ENCODE results near the gene SIK3. TPM values are rescaled to one million over a fixed set of nuclear protein-coding genes. Genes with fewer than 3 reads are reported as not detected.

The SIK3 gene
- total and polyA plus RNA-seq, 12 donors: 9.9 to 47.3 (median 36.5) TPM

DNA sequence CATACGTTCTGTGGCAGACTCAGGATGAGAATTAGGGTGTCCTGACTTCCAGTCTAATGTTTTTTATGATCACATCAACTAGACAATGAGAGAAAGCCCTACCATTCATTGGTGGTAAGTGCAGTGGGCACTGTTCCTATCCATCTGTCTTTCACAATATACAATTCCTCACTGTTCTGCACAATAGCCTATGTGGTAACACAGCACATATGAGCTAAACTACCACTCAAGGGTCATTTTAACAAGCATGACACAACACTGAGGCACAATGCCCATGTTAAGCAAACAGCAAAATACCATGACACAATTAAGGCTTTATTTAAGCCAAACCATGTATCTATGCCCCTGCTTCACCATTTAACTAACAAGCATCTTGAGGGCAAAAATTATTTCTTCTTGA, 52.3 kb downstream of the SIK3 start:
- H3K4me3 ChIP-seq: no peak overlapping the region
- no peak for DNase-seq
- peak overlapping the region in 2 of 10 donors; percentile 33 to 43 for H3K27ac ChIP-seq
- WGBS, 2 donors: 71 to 94% methylated on average over 1 of the region's 1 CpG
- no peak for TF ChIP-seq CTCF (IDR thresholded peaks at IDR 0.05)
- ATAC-seq: peak in 4 of 8 donors; percentile 17 to 68 (median 28)
- H3K36me3 ChIP-seq: no peaks in the 10 kb centered on the region
- H3K4me1 ChIP-seq: peaks cover 4 to 56% (median 30%) of the 10 kb centered on the region in 9 donors
- intact Hi-C loops (cut with DNase I): no loop called here
- no peaks in the 10 kb centered on the region for H3K9me3 ChIP-seq
- H3K27me3 ChIP-seq: no peaks in the 10 kb centered on the region

- ATAC-seq (peak in 5 of 8 donors; percentile 51 to 56 (median 54)), DNase-seq (no peak)
- Histone ChIP-seq H3K36me3 (no peaks in the 10 kb centered on the region), H3K4me3 (no peak overlapping the region), H3K9me3 (no peaks in the 10 kb centered on the region), H3K27me3 (no peaks in the 10 kb centered on the region), H3K4me1 (peaks cover 4 to 60% (median 36%) of the 10 kb centered on the region in 9 donors), H3K27ac (peak overlapping the region in 6 of 10 donors; percentile 2 to 63 (median 34))
- WGBS, 2 donors: 42 to 49% methylated on average over 5 of the region's 5 CpGs
- intact Hi-C loops (cut with DNase I): no loop called here
- TF ChIP-seq CTCF (IDR thresholded peaks at IDR 0.05): no peak
These were observed 53.0 kb downstream of the SIK3 start for GRCh38 chr11:117045196-117045595.

- Histone ChIP-seq H3K9me3 (no peaks in the 10 kb centered on the region), H3K4me3 (no peak overlapping the region), H3K27ac (peak overlapping the region in 6 of 10 donors; percentile 2 to 63 (median 34)), H3K4me1 (peaks cover 4 to 67% (median 41%) of the 10 kb centered on the region in 9 donors), H3K36me3 (no peaks in the 10 kb centered on the region), H3K27me3 (no peaks in the 10 kb centered on the region)
- TF ChIP-seq CTCF (IDR thresholded peaks at IDR 0.05): no peak
- ATAC-seq: peak in 6 of 8 donors; percentile 24 to 69 (median 46)
- intact Hi-C loops (cut with DNase I): loop anchor here in 2 of 10 donors (5.0 kb wide), 1 partner anchor 53 kb away; the partner anchor contains the start of gene SIK3 (in 2 of the 2)
- 73 to 78% methylated on average over 7 of the region's 7 CpGs for WGBS, 2 donors
- no peak for DNase-seq
These were observed 53.8 kb downstream of the SIK3 start for GRCh38 chr11:117044287-117045035.

- intact Hi-C loops (cut with DNase I): loop anchor here in 2 of 10 donors (5.0 kb wide), 1 partner anchor 55 kb away; the partner anchor contains the start of gene SIK3 (in 2 of the 2)
- 95 to 97% methylated on average over 3 of the region's 3 CpGs for WGBS, 2 donors
- no peaks in the 10 kb centered on the region for H3K36me3 ChIP-seq
These were observed 55.5 kb downstream of the SIK3 start for GRCh38 chr11:117042689-117043088.

More at GRCh38 chr11:117042689-117043088, 55.5 kb downstream of the SIK3 start:
- no peak for TF ChIP-seq CTCF (IDR thresholded peaks at IDR 0.05)
- ATAC-seq (no peak), DNase-seq (no peak)
- Histone ChIP-seq H3K4me3 (no peak overlapping the region), H3K9me3 (no peaks in the 10 kb centered on the region), H3K27me3 (no peaks in the 10 kb centered on the region), H3K4me1 (peaks cover 4 to 76% (median 45%) of the 10 kb centered on the region in 9 donors), H3K27ac (no peak overlapping the region)
